GDM1 (cell line): ENCODE data around the gene PIM1.

Source experiments
- DNase-seq: peaks from one replicate; lab custom pipeline; 2025; lab: John Stamatoyannopoulos, UW

The PIM1 gene

GRCh38 chr6:37222125-37222967, 52.4 kb downstream of the PIM1 start:
- peak; percentile 80 for DNase-seq

- no peak for DNase-seq
These were observed 53.0 kb downstream of the PIM1 start for GRCh38 chr6:37222992-37223391.
